HG02943 (cell line): ENCODE measurements around the gene IFITM10.

Experiments
- ATAC-seq: cut with Tn5 transposase; IDR thresholded peaks from one replicate; pipeline ENCODE4 v1.9.1; 2021; ENCODE audit warnings: mild to moderate bottlenecking, low read depth, moderate library complexity; ENCODE audit not compliant: unreplicated experiment

IFITM10 gene

GRCh38 chr11:1742371-1742770, 8.0 kb downstream of the IFITM10 start:
- ATAC-seq, result no peak

- ATAC-seq, result no peak
Measured at GRCh38 chr11:1741741-1742140, 8.7 kb downstream of the IFITM10 start.

GRCh38 chr11:1740786-1741530, 9.4 kb downstream of the IFITM10 start:
- no peak for ATAC-seq

GRCh38 chr11:1739576-1739975, 10.8 kb downstream of the IFITM10 start:
- no peak for ATAC-seq

GRCh38 chr11:1738380-1738779, 12.0 kb downstream of the IFITM10 start:
- ATAC-seq, result no peak

- ATAC-seq, result no peak
Measured at GRCh38 chr11:1737080-1737757, 13.2 kb downstream of the IFITM10 start.

- no peak for ATAC-seq
Measured at GRCh38 chr11:1736447-1736992, 13.9 kb downstream of the IFITM10 start.

- ATAC-seq, result no peak
Measured at GRCh38 chr11:1735271-1735670, 15.1 kb downstream of the IFITM10 start.

GRCh38 chr11:1734641-1735081, 15.7 kb downstream of the IFITM10 start:
- no peak for ATAC-seq

GRCh38 chr11:1733716-1734640, 16.4 kb downstream of the IFITM10 start:
- no peak for ATAC-seq

- ATAC-seq, result no peak
Measured at GRCh38 chr11:1733009-1733715, 17.2 kb downstream of the IFITM10 start.

- no peak for ATAC-seq
Measured at GRCh38 chr11:1732418-1733008, 17.9 kb downstream of the IFITM10 start.

GRCh38 chr11:1731451-1732059, 18.8 kb downstream of the IFITM10 start:
- ATAC-seq, result no peak

- no peak for ATAC-seq
Measured at GRCh38 chr11:1730059-1730629, 20.3 kb downstream of the IFITM10 start.

- no peak for ATAC-seq
Measured at GRCh38 chr11:1729692-1730011, 20.7 kb downstream of the IFITM10 start.

GRCh38 chr11:1728931-1729691, 21.3 kb downstream of the IFITM10 start:
- ATAC-seq, result no peak

- ATAC-seq, result no peak
Measured at GRCh38 chr11:1728301-1728700, 22.1 kb downstream of the IFITM10 start.

- ATAC-seq, result no peak
Measured at GRCh38 chr11:1727861-1728260, 22.5 kb downstream of the IFITM10 start.
